WTC11 (cell line): ENCODE measurements around the gene CTNND2. TPM values are rescaled to one million over a fixed set of nuclear protein-coding genes. Genes with fewer than 3 reads are reported as not detected.

Source experiments
- ATAC-seq: fragments of 200-7000 bp; cut with Tn5 transposase; 2 replicates; pipeline ENCODE4 v1.10.0; 2021; ENCODE audit warnings: mild to moderate bottlenecking, moderate library complexity
- CTCF ChIA-PET: fragments of 300-600 bp; sonication (Branson Sonifier 250); formaldehyde crosslinking; loops from one replicate; lab custom pipeline; 2021; ENCODE audit warnings: antibody characterized with exemption; lab: Charles Lee
- POLR2A ChIA-PET: fragments of 350-600 bp; sonication (Branson Sonifier 250); formaldehyde crosslinking; loops from one replicate; lab custom pipeline; 2021; ENCODE audit warnings: antibody characterized with exemption; lab: Charles Lee
- DNase-seq: peaks from one replicate; pipeline ENCODE4 v3.0.0; 2021; ENCODE audit warnings: low spot score
- H3K27ac Mint-ChIP-seq: 2 replicates; pipeline ENCODE4 v1.8.0; 2021; ENCODE audit warnings: mixed read lengths
- H3K27me3 Mint-ChIP-seq: 2 replicates; pipeline ENCODE4 v1.8.0; 2021; ENCODE audit warnings: low read depth, mild to moderate bottlenecking, moderate library complexity, mixed read lengths
- H3K36me3 Mint-ChIP-seq: 2 replicates; pipeline ENCODE4 v1.8.0; 2021; ENCODE audit warnings: mixed read lengths
- H3K4me1 Mint-ChIP-seq: 2 replicates; pipeline ENCODE4 v1.8.0; 2022; ENCODE audit warnings: mixed read lengths
- H3K4me3 Mint-ChIP-seq: 2 replicates; pipeline ENCODE4 v1.8.0; 2021; ENCODE audit warnings: mild to moderate bottlenecking, moderate library complexity, mixed read lengths
- H3K9me3 Mint-ChIP-seq: 2 replicates; pipeline ENCODE4 v1.8.0; 2021; ENCODE audit warnings: mixed read lengths
- CREB1 ChIP-seq: sonication (generic); formaldehyde crosslinking; IDR thresholded peaks from 2 replicates; pipeline ENCODE4 v1.8.0; 2023; ENCODE audit warnings: mild to moderate bottlenecking, missing genetic modification reagents
- E2F4 ChIP-seq: sonication (generic); formaldehyde crosslinking; IDR thresholded peaks from 2 replicates; pipeline ENCODE4 v1.8.1; 2022; ENCODE audit warnings: low read depth, mild to moderate bottlenecking, moderate library complexity, missing genetic modification reagents, borderline replicate concordance
- GABPB1 ChIP-seq: sonication (generic); formaldehyde crosslinking; IDR thresholded peaks from 2 replicates; pipeline ENCODE4 v1.8.1; 2023; ENCODE audit warnings: mild to moderate bottlenecking, missing genetic modification reagents
- GTF2I ChIP-seq: fragments of 250-450 bp; sonication (Bioruptor Pico); conservative IDR thresholded peaks from 2 replicates; pipeline ENCODE4 v1.4.0; 2021; ENCODE audit warnings: mild to moderate bottlenecking
- IRF2 ChIP-seq: sonication (generic); formaldehyde crosslinking; IDR thresholded peaks from 2 replicates; pipeline ENCODE4 v1.8.0; 2022; ENCODE audit warnings: low read depth, missing genetic modification reagents, borderline replicate concordance
- MXD4 ChIP-seq: fragments of 250-450 bp; sonication (Bioruptor Pico); IDR thresholded peaks from 2 replicates; pipeline ENCODE4 v1.8.0; 2021; ENCODE audit warnings: mild to moderate bottlenecking, moderate library complexity, borderline replicate concordance
- SMAD3 ChIP-seq: sonication (generic); formaldehyde crosslinking; IDR thresholded peaks from 2 replicates; pipeline ENCODE4 v1.8.0; 2022; ENCODE audit warnings: missing genetic modification reagents, mild to moderate bottlenecking, borderline replicate concordance
- ZNF263 ChIP-seq: sonication (generic); formaldehyde crosslinking; IDR thresholded peaks from 2 replicates; pipeline ENCODE4 v1.8.1; 2022; ENCODE audit warnings: low read depth, mild to moderate bottlenecking, moderate library complexity, missing genetic modification reagents
- total RNA-seq: library from RNA; stranded (reverse); gene quantifications from 3 replicates; pipeline ENCODE4 v1.2.3, GENCODE V29; 2021
- TF ChIP-seq, protein P1 (sequence below): sonication (generic); formaldehyde crosslinking; IDR thresholded peaks from 2 replicates; pipeline ENCODE4 v1.8.0; 2023; ENCODE audit warnings: mild to moderate bottlenecking, missing genetic modification reagents
- TF ChIP-seq, protein P2 (sequence below): sonication (generic); formaldehyde crosslinking; conservative IDR thresholded peaks from 2 replicates; pipeline ENCODE4 v1.8.1; 2022; ENCODE audit warnings: mild to moderate bottlenecking, missing genetic modification reagents
- TF ChIP-seq, protein P3 (sequence below): fragments of 250-450 bp; sonication (Bioruptor Pico); IDR thresholded peaks from 2 replicates; pipeline ENCODE4 v1.8.0; 2021; ENCODE audit warnings: mild to moderate bottlenecking
- TF ChIP-seq, protein P4 (sequence below): sonication (generic); formaldehyde crosslinking; IDR thresholded peaks from 2 replicates; pipeline ENCODE4 v1.8.0; 2022; ENCODE audit warnings: missing genetic modification reagents
- TF ChIP-seq, protein P5 (sequence below): sonication (generic); formaldehyde crosslinking; conservative IDR thresholded peaks from 2 replicates; pipeline ENCODE4 v1.8.1; 2023; ENCODE audit warnings: mild to moderate bottlenecking, low read depth, missing genetic modification reagents, moderate library complexity
- TF ChIP-seq, protein P6 (sequence below): sonication (generic); formaldehyde crosslinking; IDR thresholded peaks from 2 replicates; pipeline ENCODE4 v1.8.1; 2023; ENCODE audit warnings: mild to moderate bottlenecking, missing genetic modification reagents, moderate library complexity

The CTNND2 gene
- total RNA-seq, 1 experiment from 2014 or later, result 11.9 TPM

- TF ChIP-seq, protein P1, sequence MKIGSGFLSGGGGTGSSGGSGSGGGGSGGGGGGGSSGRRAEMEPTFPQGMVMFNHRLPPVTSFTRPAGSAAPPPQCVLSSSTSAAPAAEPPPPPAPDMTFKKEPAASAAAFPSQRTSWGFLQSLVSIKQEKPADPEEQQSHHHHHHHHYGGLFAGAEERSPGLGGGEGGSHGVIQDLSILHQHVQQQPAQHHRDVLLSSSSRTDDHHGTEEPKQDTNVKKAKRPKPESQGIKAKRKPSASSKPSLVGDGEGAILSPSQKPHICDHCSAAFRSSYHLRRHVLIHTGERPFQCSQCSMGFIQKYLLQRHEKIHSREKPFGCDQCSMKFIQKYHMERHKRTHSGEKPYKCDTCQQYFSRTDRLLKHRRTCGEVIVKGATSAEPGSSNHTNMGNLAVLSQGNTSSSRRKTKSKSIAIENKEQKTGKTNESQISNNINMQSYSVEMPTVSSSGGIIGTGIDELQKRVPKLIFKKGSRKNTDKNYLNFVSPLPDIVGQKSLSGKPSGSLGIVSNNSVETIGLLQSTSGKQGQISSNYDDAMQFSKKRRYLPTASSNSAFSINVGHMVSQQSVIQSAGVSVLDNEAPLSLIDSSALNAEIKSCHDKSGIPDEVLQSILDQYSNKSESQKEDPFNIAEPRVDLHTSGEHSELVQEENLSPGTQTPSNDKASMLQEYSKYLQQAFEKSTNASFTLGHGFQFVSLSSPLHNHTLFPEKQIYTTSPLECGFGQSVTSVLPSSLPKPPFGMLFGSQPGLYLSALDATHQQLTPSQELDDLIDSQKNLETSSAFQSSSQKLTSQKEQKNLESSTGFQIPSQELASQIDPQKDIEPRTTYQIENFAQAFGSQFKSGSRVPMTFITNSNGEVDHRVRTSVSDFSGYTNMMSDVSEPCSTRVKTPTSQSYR, result no peak
- TF ChIP-seq MXD4 (CRISPR knock-in tag) (no peak), E2F4 (CRISPR knock-in tag) (no peak), IRF2 (CRISPR knock-in tag) (no peak), CREB1 (CRISPR knock-in tag) (no peak)
- TF ChIP-seq, protein P2, sequence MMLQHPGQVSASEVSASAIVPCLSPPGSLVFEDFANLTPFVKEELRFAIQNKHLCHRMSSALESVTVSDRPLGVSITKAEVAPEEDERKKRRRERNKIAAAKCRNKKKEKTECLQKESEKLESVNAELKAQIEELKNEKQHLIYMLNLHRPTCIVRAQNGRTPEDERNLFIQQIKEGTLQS (CRISPR knock-in tag), result no peak
- TF ChIP-seq, protein P3, sequence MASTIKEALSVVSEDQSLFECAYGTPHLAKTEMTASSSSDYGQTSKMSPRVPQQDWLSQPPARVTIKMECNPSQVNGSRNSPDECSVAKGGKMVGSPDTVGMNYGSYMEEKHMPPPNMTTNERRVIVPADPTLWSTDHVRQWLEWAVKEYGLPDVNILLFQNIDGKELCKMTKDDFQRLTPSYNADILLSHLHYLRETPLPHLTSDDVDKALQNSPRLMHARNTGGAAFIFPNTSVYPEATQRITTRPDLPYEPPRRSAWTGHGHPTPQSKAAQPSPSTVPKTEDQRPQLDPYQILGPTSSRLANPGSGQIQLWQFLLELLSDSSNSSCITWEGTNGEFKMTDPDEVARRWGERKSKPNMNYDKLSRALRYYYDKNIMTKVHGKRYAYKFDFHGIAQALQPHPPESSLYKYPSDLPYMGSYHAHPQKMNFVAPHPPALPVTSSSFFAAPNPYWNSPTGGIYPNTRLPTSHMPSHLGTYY (CRISPR knock-in tag), result no peak
- TF ChIP-seq, all 79 proteins: peak for 0
Observed at GRCh38 chr5:10973316-10973715, 930.9 kb downstream of the CTNND2 start (continued).

DNA sequence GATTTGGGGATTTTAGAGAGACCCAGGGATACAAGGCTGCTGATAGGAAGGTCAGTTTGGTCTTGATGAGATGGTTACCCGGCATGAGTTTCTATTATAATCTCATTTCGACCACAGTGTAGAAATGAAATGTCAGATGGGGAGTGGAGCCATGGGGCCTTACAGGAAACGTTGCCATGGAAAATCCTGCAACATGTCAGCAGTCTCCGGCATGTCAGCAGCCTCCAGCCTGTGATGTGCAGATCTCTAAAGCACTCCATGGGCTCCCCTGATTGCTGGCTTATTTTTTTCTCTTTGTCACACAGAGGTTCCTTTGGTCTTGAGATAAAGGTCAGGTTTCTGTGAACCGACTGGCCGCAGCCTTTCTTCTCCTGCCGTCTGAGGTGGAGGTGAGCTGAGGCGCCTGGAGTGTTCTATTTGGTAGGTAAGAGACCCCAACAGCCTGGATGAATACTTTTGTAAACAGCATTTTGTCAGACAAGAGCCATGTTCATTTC, 934.5 kb downstream of the CTNND2 start:
- Mint-ChIP-seq H3K36me3 (no peaks in the 10 kb centered on the region), H3K27me3 (no peaks in the 10 kb centered on the region; the same call in 1 of the 2 replicates), H3K9me3 (peaks cover 3% of the 10 kb centered on the region; the same call in 1 of the 2 replicates), H3K27ac (no peak overlapping the region), H3K4me3 (no peak overlapping the region), H3K4me1 (peaks cover 12% of the 10 kb centered on the region)
- ChIA-PET CTCF (interaction anchor here (1.2 to 2.3 kb wide), 2 partner anchors 18 to 113 kb away, joined by 4 to 10 read pairs; no protein-coding TSS in a partner anchor), POLR2A (no interaction called here)
- ATAC-seq (no peak), DNase-seq (no peak)
- TF ChIP-seq SMAD3, result no peak
- no peak for TF ChIP-seq GABPB1 (CRISPR knock-in tag)
- TF ChIP-seq, protein P4, sequence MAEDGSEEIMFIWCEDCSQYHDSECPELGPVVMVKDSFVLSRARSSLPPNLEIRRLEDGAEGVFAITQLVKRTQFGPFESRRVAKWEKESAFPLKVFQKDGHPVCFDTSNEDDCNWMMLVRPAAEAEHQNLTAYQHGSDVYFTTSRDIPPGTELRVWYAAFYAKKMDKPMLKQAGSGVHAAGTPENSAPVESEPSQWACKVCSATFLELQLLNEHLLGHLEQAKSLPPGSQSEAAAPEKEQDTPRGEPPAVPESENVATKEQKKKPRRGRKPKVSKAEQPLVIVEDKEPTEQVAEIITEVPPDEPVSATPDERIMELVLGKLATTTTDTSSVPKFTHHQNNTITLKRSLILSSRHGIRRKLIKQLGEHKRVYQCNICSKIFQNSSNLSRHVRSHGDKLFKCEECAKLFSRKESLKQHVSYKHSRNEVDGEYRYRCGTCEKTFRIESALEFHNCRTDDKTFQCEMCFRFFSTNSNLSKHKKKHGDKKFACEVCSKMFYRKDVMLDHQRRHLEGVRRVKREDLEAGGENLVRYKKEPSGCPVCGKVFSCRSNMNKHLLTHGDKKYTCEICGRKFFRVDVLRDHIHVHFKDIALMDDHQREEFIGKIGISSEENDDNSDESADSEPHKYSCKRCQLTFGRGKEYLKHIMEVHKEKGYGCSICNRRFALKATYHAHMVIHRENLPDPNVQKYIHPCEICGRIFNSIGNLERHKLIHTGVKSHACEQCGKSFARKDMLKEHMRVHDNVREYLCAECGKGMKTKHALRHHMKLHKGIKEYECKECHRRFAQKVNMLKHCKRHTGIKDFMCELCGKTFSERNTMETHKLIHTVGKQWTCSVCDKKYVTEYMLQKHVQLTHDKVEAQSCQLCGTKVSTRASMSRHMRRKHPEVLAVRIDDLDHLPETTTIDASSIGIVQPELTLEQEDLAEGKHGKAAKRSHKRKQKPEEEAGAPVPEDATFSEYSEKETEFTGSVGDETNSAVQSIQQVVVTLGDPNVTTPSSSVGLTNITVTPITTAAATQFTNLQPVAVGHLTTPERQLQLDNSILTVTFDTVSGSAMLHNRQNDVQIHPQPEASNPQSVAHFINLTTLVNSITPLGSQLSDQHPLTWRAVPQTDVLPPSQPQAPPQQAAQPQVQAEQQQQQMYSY (CRISPR knock-in tag), result no peak
- TF ChIP-seq, protein P5, sequence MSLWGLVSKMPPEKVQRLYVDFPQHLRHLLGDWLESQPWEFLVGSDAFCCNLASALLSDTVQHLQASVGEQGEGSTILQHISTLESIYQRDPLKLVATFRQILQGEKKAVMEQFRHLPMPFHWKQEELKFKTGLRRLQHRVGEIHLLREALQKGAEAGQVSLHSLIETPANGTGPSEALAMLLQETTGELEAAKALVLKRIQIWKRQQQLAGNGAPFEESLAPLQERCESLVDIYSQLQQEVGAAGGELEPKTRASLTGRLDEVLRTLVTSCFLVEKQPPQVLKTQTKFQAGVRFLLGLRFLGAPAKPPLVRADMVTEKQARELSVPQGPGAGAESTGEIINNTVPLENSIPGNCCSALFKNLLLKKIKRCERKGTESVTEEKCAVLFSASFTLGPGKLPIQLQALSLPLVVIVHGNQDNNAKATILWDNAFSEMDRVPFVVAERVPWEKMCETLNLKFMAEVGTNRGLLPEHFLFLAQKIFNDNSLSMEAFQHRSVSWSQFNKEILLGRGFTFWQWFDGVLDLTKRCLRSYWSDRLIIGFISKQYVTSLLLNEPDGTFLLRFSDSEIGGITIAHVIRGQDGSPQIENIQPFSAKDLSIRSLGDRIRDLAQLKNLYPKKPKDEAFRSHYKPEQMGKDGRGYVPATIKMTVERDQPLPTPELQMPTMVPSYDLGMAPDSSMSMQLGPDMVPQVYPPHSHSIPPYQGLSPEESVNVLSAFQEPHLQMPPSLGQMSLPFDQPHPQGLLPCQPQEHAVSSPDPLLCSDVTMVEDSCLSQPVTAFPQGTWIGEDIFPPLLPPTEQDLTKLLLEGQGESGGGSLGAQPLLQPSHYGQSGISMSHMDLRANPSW (CRISPR knock-in tag), result no peak
- no peak for TF ChIP-seq IRF2 (CRISPR knock-in tag)
- TF ChIP-seq, protein P6, sequence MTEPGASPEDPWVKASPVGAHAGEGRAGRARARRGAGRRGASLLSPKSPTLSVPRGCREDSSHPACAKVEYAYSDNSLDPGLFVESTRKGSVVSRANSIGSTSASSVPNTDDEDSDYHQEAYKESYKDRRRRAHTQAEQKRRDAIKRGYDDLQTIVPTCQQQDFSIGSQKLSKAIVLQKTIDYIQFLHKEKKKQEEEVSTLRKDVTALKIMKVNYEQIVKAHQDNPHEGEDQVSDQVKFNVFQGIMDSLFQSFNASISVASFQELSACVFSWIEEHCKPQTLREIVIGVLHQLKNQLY (CRISPR knock-in tag), result no peak
- no peak for TF ChIP-seq ZNF263 (CRISPR knock-in tag)
- TF ChIP-seq GTF2I (CRISPR knock-in tag), result no peak
